ENCODE measurements around the gene RNPS1. TPM values are rescaled to one million over a fixed set of nuclear protein-coding genes. Genes with fewer than 3 reads are reported as not detected.

RNPS1 gene
- total and polyA plus RNA-seq, 4 donors, result 92.0 to 144 (median 112) TPM

GRCh38 chr16:2206780-2207433, 61.0 kb downstream of the RNPS1 start:
- DNase-seq (no peak), ATAC-seq (ENCODE audit: insufficient read depth, low FRiP score) (no peak)
- WGBS, 2 donors, result 74 to 92% methylated on average over 16 to 23 of the region's 23 CpGs
- H3K4me3 ChIP-seq, result no peak overlapping the region
- H3K27me3 ChIP-seq (ENCODE audit: control insufficient read depth in 3 of 3, insufficient read depth in 3 of 3, low read length in 2 of 3), result peaks cover 0 to 1% (median 0%) of the 10 kb centered on the region in 3 donors
- H3K4me1 ChIP-seq (ENCODE audit: control insufficient read depth in 5 of 5, insufficient read depth in 5 of 5, low read length in 5 of 5), result peaks cover 0 to 14% (median 8%) of the 10 kb centered on the region in 5 donors
- H3K9ac ChIP-seq (ENCODE audit: insufficient read depth in 1 of 2, low read length in 2 of 2), result no peak overlapping the region
- peak overlapping the region in 1 of 2 donors; percentile 26 for H3K27ac ChIP-seq (ENCODE audit: low read depth in 1 of 2, low read length in 1 of 2)
- no peaks in the 10 kb centered on the region for H3K9me3 ChIP-seq (ENCODE audit: control insufficient read depth in 4 of 4, insufficient read depth in 3 of 4, low read length in 3 of 4)
- no peak for TF ChIP-seq CTCF (IDR thresholded peaks at IDR 0.05; ENCODE audit: control extremely low read depth, extremely low read depth)
- peaks cover 0 to 33% (median 4%) of the 10 kb centered on the region in 4 donors for H3K36me3 ChIP-seq (ENCODE audit: control insufficient read depth in 4 of 4, insufficient read depth in 4 of 4, low read length in 4 of 4)

GRCh38 chr16:2206420-2206779, 61.5 kb downstream of the RNPS1 start:
- WGBS, 2 donors, result 76 to 81% methylated on average over 18 of the region's 18 CpGs
- Histone ChIP-seq H3K36me3 (ENCODE audit: control insufficient read depth in 4 of 4, insufficient read depth in 4 of 4, low read length in 4 of 4) (peaks cover 0 to 33% (median 4%) of the 10 kb centered on the region in 4 donors), H3K4me3 (peak overlapping the region; percentile 93), H3K27me3 (ENCODE audit: control insufficient read depth in 3 of 3, insufficient read depth in 3 of 3, low read length in 2 of 3) (peaks cover 0 to 4% (median 0%) of the 10 kb centered on the region in 3 donors), H3K9ac (ENCODE audit: insufficient read depth in 1 of 2, low read length in 2 of 2) (peak overlapping the region in 1 of 2 donors; percentile 6), H3K4me1 (ENCODE audit: control insufficient read depth in 5 of 5, insufficient read depth in 5 of 5, low read length in 5 of 5) (peaks cover 0 to 11% (median 8%) of the 10 kb centered on the region in 5 donors), H3K27ac (ENCODE audit: low read depth in 1 of 2, low read length in 1 of 2) (peak overlapping the region in 1 of 2 donors; percentile 99), H3K9me3 (ENCODE audit: control insufficient read depth in 4 of 4, insufficient read depth in 3 of 4, low read length in 3 of 4) (no peaks in the 10 kb centered on the region)
- ATAC-seq (ENCODE audit: insufficient read depth, low FRiP score), result no peak
- no peak for DNase-seq
- TF ChIP-seq CTCF (IDR thresholded peaks at IDR 0.05; ENCODE audit: control extremely low read depth, extremely low read depth), result no peak

- H3K4me3 ChIP-seq, result peak overlapping the region; percentile 93
- peaks cover 0 to 4% (median 0%) of the 10 kb centered on the region in 3 donors for H3K27me3 ChIP-seq (ENCODE audit: control insufficient read depth in 3 of 3, insufficient read depth in 3 of 3, low read length in 2 of 3)
- H3K27ac ChIP-seq (ENCODE audit: low read depth in 1 of 2, low read length in 1 of 2), result peak overlapping the region; percentile 98 to 99
- 12 to 13% methylated on average over 16 of the region's 16 CpGs for WGBS, 2 donors
- peak overlapping the region in 1 of 2 donors; percentile 6 for H3K9ac ChIP-seq (ENCODE audit: insufficient read depth in 1 of 2, low read length in 2 of 2)
- no peaks in the 10 kb centered on the region for H3K9me3 ChIP-seq (ENCODE audit: control insufficient read depth in 4 of 4, insufficient read depth in 3 of 4, low read length in 3 of 4)
- TF ChIP-seq CTCF (IDR thresholded peaks at IDR 0.05; ENCODE audit: control extremely low read depth, extremely low read depth), result no peak
- no peak for ATAC-seq (ENCODE audit: insufficient read depth, low FRiP score)
- peaks cover 0 to 11% (median 8%) of the 10 kb centered on the region in 5 donors for H3K4me1 ChIP-seq (ENCODE audit: control insufficient read depth in 5 of 5, insufficient read depth in 5 of 5, low read length in 5 of 5)
- peaks cover 0 to 33% (median 4%) of the 10 kb centered on the region in 4 donors for H3K36me3 ChIP-seq (ENCODE audit: control insufficient read depth in 4 of 4, insufficient read depth in 4 of 4, low read length in 4 of 4)
- no peak for DNase-seq
Observed at GRCh38 chr16:2205967-2206313, 62.0 kb downstream of the RNPS1 start.

Measured in lung (tissue), 12 donors.